ENCODE results near the gene PRM2.
"Not testable (repeated sequence)": the region's sequence is repeated elsewhere in the genome, so short reads cannot be mapped to it uniquely, and the experiment has no call there.

Gene PRM2

DNA sequence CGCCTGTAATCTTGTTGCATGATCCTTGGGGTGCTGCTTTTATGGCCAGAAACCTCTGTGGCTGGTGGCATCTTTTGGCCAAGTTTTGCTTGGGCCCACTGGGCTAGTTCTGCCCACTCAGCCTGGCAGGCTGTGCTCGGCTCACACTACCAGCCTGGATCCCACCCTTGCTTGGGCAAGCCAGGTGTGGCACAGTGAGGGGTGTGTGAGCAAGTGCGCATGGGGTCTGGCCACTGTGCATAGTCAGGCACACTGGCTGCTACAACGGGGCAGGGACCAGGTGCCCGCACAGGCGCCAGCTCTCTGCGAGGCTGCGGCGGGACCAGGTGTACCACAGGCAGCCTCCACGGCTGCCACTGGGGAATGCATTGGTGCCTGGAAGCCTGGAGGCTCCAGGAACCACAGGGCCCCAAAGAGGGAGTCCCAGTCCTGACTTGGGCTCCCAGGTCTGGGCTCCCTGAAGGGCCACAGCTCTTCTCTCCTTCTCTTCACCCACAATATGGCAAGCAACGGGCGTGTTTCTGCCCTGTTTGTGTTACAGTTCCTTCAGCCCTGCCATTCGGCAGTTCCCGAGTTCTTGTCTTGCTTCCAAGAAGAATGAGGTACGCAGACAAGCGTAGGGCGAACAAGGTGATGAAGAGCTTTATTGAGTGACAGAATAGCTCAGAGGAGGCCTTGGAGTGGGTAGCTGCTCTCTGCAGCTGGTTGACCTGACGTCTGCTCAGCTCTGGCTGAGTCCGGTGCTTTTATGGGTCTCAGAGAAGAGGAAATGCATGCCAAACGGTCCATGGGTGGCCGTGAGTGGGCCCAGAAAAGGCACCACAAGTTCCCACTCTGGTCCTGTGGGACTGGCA lies 31.6 kb upstream of the PRM2 start:
- in situ Hi-C loops (cut with HindIII; ENCODE audit: low sequenced_read_pairs), result no loop called here

DNA sequence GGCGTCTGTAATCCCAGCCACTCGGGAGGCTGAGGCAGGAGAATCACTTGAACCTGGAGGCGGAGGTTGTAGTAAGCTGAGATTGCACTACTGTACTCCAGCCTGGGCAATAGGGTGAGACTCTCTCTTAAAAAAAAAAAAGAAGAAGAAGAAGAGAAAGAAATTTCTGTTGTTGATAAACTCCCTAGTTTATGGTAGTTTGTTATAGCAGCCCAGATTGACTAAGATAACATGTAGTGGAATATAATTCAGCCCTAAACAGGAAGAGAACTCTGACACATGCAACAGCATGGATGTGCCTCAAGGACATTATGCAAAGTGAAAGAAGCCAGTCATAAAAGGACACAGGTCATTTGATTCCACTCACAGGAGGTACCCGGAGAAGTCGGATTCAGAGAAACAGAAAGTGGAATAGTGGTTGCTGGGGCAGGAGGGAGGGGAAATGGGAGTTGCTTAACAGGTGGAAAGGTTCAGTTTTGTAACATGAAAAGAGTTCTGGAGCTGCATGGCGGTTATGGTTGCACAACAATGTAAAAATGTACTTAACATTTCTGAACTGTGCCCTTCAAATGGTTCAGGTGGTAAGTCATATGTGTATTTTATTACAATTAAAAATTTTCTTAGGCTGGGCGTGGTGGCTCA lies 30.8 kb upstream of the PRM2 start:
- in situ Hi-C loops (cut with HindIII; ENCODE audit: low sequenced_read_pairs), result no loop called here

DNA sequence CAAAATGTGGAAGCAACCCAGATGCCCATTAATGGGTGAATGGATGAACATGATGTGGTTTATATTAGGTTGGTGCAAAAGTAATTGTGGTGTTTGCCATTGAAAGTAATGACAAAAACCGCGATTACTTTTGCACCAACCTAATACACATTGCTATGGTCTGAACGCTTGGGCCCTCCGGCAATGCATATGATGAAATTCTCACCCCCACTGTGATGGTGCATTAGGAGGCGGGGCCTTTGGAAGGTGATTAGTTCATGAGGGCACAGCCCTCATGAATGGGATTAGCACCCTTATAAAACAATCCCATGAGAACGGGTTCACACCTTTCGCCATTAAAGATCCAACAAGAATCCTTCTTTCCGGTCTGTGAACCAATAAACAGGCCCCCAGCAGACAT lies 30.1 kb upstream of the PRM2 start:
- in situ Hi-C loops (cut with HindIII; ENCODE audit: low sequenced_read_pairs), result no loop called here

DNA sequence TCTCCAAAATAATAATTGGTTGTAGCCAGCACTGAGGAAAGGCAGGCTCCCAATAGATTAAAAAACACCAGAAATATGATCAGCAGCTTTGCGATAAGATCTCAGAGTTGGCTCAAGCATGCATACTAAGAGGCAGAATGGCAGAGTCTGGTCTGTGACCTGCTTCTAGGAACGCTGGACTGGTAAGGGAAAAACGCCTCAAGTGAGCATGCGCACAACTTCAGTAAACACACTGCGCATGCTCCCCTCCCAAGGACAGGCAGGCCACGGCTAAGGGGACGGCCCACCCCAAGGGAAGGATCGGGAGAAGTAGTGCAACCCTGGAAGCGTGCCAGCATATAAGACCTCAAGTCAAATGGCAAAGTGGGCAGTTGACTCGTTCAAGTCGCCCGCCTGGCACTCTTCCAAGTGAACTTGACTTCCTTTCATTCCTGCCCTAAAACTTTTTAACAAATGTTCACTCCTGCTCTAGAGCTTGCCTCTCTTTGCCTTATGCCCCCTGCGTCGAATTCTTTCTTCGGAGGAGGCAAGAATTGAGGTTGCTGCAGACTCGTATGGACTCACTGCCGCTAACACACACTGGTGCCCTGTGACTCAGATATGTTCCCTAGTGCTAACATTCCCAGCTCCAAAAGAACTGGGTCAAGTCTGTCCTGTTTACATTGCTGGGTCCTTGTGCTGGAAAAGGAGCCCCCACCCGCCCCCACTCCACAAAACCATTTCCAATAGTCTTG lies 27.3 kb upstream of the PRM2 start:
- in situ Hi-C loops (cut with HindIII; ENCODE audit: low sequenced_read_pairs), result no loop called here

DNA sequence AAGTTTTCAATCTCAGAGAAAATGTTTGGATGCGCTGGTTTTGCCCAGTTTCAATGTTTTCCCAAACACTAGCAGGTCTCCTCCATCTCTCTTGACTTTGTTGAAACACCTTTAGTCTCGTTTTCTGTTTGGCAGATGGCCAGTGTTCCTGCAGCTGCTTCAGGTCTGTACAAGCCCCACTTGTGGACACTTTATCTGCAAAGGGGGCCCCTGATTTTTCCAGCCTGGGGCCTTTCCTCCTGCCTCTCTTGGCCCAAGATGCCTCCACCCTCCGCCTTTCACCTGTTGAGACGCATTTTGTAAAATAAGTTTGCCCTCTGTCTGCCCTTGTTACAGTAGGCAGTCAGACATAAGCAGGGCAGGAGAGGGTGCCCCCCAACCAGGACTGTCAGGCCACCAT lies 26.7 kb upstream of the PRM2 start:
- in situ Hi-C loops (cut with HindIII; ENCODE audit: low sequenced_read_pairs), result no loop called here

DNA sequence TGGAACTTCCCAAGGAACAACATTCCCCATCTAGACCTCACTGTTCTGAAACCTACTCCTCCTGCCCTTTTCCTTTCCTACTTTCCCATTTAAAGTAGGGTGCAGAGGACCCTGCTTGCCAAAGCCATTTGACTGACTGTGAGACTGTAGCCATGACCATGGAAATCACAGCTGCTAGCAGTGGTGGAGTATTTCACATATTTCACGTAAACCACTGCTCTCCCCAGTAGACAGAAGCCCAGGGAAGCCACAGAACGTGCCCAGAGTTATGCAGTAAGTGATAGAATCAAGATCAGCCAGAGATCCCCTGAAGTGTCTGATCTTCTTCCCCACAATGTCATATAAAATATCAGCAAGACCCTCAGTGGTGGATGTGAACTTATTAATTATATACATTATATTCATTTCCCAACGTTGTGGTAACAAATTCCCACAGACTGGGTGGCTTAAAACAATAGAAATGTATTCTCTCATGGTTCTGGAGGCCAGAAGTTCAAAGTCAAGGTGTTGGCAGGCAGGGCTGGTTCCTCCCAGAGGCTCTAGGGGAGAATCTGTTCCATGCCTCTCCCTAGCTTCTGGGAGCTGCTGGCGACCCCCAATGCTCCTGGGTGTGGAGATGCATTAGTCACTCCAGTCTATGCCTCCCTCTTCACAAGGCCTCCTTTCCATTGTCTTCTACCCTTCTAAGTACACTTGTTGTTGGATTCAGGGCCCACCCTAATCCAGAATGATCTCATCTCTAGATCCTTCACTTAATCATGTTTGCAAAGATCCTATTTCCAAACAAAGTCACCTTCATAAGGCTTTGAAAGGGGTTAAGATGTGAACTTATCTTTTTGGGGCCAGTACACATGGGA lies 25.6 kb upstream of the PRM2 start:
- in situ Hi-C loops (cut with HindIII; ENCODE audit: low sequenced_read_pairs), result no loop called here

DNA sequence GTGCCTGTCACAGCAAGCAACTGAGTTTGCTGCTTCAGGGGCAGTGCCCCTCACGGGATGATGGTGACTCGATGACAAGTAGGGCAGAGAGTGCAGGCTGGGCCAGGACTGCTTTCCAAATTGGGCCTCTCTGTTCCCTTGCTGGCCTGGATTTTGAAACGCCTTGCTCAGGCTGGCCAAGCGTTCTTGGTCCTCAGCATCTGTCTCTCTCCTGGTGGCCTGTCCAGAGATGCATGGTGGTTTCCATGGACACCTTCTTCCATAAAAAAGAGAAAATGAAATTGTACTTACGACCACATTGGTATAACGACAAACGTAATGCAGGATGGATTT lies 24.2 kb upstream of the PRM2 start:
- in situ Hi-C loops (cut with HindIII; ENCODE audit: low sequenced_read_pairs), result no loop called here

DNA sequence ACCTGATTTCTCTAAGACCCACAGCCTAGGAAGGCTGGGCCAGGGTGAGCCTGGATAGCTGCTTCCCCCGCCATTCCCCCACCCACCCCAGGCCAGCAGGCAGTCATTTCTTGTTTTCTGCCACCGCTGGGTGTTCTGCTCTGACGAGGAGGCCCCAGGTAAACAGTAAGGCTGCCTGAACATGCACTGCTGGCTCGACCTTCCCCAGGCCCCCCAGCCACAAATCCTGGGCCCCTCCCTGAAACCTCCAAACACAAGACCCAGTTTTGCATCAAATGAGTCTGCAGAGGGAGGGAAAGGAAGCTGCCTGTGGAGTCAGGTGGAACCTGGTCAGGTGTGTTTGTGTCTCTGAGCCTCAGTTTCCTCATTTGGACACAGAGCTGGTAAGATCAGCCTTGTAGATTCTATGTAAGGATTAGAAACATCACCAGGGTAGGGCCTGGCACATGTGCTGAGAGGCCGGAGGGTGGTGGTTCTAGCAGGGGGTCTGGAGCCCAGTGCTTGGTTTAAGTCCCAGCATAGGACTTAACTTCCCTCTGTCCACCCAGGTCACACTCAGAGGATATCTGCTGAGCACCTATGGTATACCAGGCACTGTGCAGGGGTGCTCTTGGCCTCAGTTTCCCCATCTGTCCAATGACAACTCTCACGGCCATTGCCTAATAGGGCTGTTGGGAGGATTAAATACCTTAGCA lies 23.7 kb upstream of the PRM2 start:
- in situ Hi-C loops (cut with HindIII; ENCODE audit: low sequenced_read_pairs), result no loop called here

DNA sequence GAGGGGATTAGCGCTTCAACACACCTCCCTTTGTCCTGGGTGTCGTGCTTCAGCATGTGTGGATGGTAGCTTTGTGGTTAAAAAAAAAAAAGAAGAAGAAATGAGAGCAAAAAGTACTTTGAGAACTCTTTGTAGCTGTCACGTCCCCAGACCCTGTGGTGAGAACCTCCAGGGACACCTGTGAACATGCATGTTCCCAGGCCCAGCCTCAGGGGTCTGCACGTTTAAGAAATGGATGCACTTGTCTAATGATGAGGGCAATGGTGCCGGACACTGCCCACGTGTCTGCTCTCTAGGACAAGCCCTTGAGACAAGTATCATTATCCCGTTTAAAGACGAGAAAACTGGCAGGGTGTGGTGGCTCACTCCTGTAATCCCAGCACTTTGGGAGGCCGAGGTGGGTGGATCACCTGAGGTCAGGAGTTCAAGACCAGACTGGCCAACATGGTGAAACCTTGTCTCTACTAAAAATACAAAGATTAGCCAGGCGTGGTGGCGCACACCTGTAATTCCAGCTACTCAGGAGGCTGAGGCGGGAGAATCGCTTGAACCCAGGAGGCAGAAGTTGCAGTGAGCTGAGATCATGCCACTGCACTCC lies 22.8 kb upstream of the PRM2 start:
- in situ Hi-C loops (cut with HindIII; ENCODE audit: low sequenced_read_pairs), result not testable (repeated sequence)

DNA sequence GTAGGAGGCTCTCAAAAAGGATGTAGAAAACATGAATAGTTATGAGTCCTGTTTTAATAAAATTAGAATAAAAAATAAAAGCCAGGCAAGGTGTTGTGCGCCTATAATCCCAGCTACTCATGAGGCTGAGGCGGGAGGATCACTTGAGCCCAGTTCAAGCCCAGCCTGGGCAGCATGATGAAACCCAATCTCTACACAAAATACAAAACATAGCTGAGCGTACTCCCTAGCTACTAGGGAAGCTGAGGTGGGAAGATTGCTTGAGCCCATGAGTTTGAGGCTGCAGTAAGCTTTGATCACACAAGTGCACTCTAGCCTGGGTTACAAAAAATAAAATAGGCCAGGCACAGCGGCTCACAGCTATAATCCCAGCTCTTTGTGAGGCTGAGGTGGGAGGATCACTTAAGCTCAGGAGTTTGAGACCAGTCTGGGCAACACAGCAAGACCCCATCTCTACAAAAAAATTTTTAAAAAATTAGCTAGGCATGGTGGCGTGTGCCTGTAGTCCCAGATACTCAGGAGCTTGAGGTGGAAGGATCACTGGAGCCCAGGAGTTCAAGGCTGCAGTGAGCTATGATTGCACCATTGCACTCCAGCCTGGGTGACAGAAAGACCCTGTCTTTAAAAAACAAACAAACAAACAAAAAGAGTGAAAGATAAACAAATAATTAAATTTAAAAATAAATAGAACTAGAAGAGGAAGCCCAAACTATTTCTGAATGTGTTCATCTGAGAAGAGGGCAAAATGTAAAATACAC lies 22.0 kb upstream of the PRM2 start:
- in situ Hi-C loops (cut with HindIII; ENCODE audit: low sequenced_read_pairs), result no loop called here

DNA sequence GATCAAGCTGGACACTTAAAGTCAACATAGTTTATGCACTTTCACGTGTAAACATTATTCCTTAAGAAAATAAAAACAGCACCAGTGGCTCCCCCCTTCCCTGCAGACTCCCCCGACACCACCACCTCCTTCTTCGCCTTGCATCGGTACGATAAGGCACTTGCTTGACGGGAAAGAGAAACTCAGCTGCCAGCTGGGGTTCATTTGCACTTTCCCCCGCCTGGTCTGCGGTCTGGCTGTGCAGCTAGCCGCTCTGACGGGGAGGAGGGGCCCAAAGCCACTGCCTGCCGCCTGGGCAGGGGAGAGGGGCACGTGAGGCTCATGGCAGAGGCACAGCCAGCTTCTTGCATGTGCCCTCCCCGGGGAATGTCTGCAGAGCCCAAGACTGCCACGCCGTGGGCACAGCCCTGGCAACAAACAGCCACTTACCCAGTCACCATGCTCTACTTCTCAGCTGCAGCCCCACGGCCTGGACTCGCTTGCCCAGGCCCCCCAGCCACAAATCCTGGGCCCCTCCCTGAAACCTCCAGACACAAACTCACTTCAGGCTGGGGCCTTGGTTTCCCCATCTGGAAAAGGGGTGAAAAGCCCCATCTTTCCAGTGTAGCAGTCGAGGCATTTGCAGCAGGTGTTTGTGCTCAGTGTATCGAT lies 21.3 kb upstream of the PRM2 start:
- in situ Hi-C loops (cut with HindIII; ENCODE audit: low sequenced_read_pairs), result no loop called here

DNA sequence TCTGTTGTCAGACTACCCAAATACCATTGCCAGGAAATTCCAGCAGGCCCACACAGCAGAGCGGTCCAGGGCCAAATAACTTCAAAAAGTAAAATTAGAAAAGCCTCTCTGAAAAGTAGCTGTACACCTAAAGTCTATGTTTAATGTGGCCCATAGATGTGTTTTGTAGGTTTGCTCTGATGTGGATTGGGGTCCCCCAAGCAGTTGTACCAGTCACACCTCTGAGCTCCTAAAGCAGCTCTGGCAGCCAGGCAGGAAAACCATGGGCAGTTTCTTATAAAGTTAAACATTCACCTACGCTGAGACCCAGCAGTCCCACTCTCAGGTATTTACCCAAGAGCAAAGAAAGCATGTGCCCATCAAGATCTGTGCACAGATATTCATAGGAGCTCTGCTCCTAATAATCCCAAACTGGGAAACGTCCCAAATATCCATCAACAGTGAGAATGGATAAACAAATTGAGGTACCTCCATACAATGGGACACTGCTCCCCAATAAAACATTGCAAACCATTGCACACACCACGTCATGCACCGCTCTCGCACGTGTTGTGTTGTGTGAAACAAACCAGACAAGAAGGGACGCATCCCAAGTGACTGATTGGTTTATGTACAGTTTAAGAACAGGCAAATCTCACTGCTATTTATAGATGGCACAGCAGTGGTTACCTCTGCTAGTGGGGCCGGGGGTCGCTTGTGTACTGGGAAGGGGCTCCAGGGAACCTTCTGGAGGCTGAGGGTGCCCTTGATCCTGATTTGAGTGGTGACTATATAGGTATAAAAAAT lies 20.6 kb upstream of the PRM2 start:
- in situ Hi-C loops (cut with HindIII; ENCODE audit: low sequenced_read_pairs), result no loop called here

DNA sequence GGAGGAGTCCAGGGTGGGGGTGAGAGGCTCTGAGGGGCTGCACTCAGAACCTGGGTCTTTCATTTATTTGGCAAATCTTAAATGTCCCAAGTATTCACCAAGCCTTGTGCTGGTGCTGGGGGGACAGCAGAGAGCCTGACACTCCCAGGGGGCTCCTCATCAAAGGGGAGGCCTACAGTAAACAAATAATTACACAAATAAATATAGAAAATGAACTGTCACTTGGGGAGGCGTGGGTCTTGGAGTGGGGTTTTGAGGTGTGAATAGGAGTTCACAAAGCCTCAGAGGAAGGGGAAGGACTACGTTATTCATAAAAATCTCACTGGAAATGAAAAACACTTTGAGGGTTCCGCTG lies 20.0 kb upstream of the PRM2 start:
- in situ Hi-C loops (cut with HindIII; ENCODE audit: low sequenced_read_pairs), result no loop called here

DNA sequence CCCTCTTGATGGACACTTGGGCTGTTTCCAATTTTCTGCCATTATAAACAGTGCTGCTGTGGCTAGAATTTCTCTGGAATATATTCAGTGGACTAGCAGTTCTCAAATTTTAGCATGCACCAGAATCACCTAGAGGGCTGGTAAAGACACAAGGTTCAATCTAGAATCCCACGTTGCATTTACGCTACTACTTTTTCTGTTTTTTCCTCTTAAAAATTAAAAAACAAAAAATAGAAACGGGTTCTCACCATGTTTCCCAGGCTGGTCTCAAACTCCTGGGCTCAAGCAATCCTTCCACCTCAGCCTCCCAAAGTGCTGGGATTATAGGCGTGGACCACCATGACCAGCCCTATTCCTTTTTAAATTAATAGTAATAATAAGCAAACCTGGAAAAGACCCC lies 19.4 kb upstream of the PRM2 start:
- in situ Hi-C loops (cut with HindIII; ENCODE audit: low sequenced_read_pairs), result no loop called here

DNA sequence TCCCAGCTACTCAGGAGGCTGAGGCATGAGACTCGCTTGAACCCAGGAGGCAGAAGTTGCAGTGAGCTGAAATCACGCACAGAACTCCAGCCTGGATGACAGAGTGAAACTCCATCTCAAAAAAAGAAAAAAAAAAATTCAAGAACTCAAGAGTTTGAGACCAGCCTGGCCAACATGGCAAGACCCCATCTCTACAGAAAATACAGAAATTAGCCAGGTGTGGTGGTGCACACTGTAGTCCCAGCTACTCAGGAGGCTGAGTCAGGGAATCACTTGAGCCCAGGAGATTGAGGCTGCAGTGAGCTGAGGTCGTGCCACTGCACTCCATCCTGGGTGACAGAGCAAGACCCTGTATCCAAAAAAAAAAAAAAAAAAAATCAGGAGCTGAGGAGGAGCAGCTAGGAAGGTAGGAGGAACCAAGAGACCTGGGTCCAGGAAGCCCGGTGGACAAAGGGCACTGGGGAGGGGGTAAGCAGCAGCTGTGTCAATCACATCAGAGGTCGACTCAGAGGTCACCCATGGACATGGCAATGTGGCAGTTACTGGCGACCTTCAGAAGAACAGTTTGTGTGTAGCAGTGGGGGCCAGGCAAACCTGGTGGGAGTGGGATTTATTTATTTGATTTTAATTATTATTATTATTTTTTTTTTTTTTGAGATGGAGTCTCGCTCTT lies 15.9 kb upstream of the PRM2 start:
- in situ Hi-C loops (cut with HindIII; ENCODE audit: low sequenced_read_pairs), result no loop called here

DNA sequence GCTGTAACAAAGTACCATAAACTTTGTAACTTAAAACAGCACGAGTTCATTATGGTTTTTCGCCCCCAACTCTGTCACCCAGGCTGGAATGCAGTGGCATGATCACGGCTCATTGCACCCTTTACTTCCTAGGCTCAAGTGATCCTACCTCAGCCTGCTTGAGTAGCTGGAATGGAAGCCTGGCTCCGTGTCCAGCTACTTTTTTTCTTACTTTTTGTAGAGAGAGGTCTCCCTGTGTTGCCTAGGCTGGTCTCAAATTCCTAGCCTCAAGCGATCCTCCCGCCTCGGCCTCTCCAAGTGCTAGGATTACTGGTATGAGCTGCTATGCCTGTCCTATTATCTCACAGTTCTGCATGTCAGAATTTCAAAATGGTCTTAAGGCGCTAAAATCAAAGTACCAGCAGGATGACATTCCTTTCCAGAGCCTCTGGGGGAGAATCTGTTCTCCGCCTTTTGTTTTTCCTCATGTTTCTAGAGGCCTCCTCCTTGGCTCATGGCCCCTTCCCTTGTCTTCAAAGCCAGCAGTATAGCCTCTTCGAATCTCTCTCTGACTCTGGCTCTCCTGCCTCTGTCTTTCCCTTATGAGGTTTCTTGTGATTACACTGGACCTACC lies 14.9 kb upstream of the PRM2 start:
- in situ Hi-C loops (cut with HindIII; ENCODE audit: low sequenced_read_pairs), result no loop called here

Measured in DLD1 (cell line).